PC-9 (cell line): ENCODE measurements around the gene FAT1. TPM values are rescaled to one million over a fixed set of nuclear protein-coding genes. Genes with fewer than 3 reads are reported as not detected.
A peak's percentile ranks its signal among the peaks of the same experiment; 100 is the strongest.

Experiments used
- Bru-seq: library from RNA; stranded (reverse); fragments of 400-500 nt; gene quantifications from one replicate; lab custom pipeline; 2021; lab: Mats Ljungman, UMichigan
- BruChase-seq, 2 experiments: library from RNA; stranded (reverse); fragments of 400-500 nt; gene quantifications; one replicate each; lab custom pipeline; 2021; lab: Mats Ljungman, UMichigan
- BruUV-seq: library from RNA; stranded (reverse); fragments of 400-500 nt; replicated peaks from 2 replicates; lab custom pipeline; 2021; lab: Mats Ljungman, UMichigan
- CTCF ChIA-PET: fragments of 300-600 bp; sonication (Branson Sonifier 250); formaldehyde crosslinking; loops from one replicate; lab custom pipeline; 2022; ENCODE audit warnings: antibody characterized with exemption; lab: Charles Lee
- POLR2A ChIA-PET: fragments of 300-600 bp; sonication (Branson Sonifier 250); formaldehyde crosslinking; loops from one replicate; lab custom pipeline; 2022; ENCODE audit warnings: antibody characterized with exemption; ENCODE audit not compliant: unreplicated experiment; lab: Charles Lee
- DNase-seq, 2 experiments: peaks; one replicate each; pipeline versions ENCODE4 v3.0.0 to v3.0.0-alpha.2; 2015 to 2022; ENCODE audit warnings: mixed read lengths in 1 of 2
- H2AFZ ChIP-seq: fragments of 200-600 bp; sonication (generic); 2 replicates; pipeline ENCODE4 v1.8.1; 2017; ENCODE audit warnings: antibody characterized with exemption
- H3F3A ChIP-seq: fragments of 200-600 bp; sonication (generic); 2 replicates; pipeline ENCODE4 v1.8.1; 2017; ENCODE audit warnings: antibody characterized with exemption, mild to moderate bottlenecking, low read depth; ENCODE audit not compliant: insufficient read depth
- H3K27ac ChIP-seq: fragments of 200-600 bp; sonication (generic); 2 replicates; pipeline ENCODE4 v1.6.1; 2016; ENCODE audit warnings: mixed run types
- H3K27me3 ChIP-seq: fragments of 200-600 bp; sonication (generic); 2 replicates; pipeline ENCODE4 v1.6.1; 2016; ENCODE audit warnings: low read depth, mixed run types; ENCODE audit not compliant: insufficient read depth
- H3K36me3 ChIP-seq: fragments of 200-600 bp; sonication (generic); 2 replicates; pipeline ENCODE4 v1.6.1; 2016; ENCODE audit warnings: low read depth, mixed run types
- H3K4me1 ChIP-seq: fragments of 200-600 bp; sonication (generic); replicated peaks from 2 replicates; pipeline ENCODE4 v1.6.1; 2016; ENCODE audit warnings: mixed run types; ENCODE audit not compliant: insufficient read depth
- H3K4me2 ChIP-seq: fragments of 200-600 bp; sonication (generic); 2 replicates; pipeline ENCODE4 v1.6.1; 2017; ENCODE audit warnings: mixed run types
- H3K4me3 ChIP-seq: fragments of 200-600 bp; sonication (generic); 2 replicates; pipeline ENCODE4 v1.6.1; 2016; ENCODE audit warnings: mixed run types
- H3K79me2 ChIP-seq: fragments of 200-600 bp; sonication (generic); 2 replicates; pipeline ENCODE4 v1.6.1; 2017; ENCODE audit warnings: low read depth, mixed run types
- H3K9me2 ChIP-seq: fragments of 200-600 bp; sonication (generic); 2 replicates; pipeline ENCODE4 v1.8.1; 2017; ENCODE audit warnings: mild to moderate bottlenecking; ENCODE audit not compliant: insufficient read depth
- H3K9me3 ChIP-seq: fragments of 200-600 bp; sonication (generic); 2 replicates; pipeline ENCODE4 v1.8.1; 2016; ENCODE audit warnings: low read depth; ENCODE audit not compliant: insufficient read depth
- H4K20me1 ChIP-seq: fragments of 200-600 bp; sonication (generic); 2 replicates; pipeline ENCODE4 v1.8.1; 2017; ENCODE audit not compliant: insufficient read depth
- CTCF ChIP-seq: fragments of 200-600 bp; sonication (generic); conservative IDR thresholded peaks from 2 replicates; pipeline ENCODE4 v1.6.1; 2017; ENCODE audit warnings: mixed run types, antibody characterized with exemption, mild to moderate bottlenecking, moderate library complexity
- EZH2 ChIP-seq: fragments of 200-600 bp; sonication (generic); IDR thresholded peaks from 2 replicates; pipeline ENCODE4 v1.8.0; 2017; ENCODE audit warnings: antibody characterized with exemption, low read depth
- intact Hi-C: fragments of 100-400 bp; cut with micrococcal nuclease; formaldehyde crosslinking; loops from one replicate; pipeline ENCODE4 v1.10.0; 2022; ENCODE audit not compliant: unreplicated experiment
- long read RNA-seq: library from polyadenylated mRNA; stranded (forward); transcript quantifications from one replicate; pipeline ENCODE4 v2.0.0, GENCODE V29; 2022
- total RNA-seq: library from RNA; stranded (reverse); gene quantifications from 2 replicates; pipeline ENCODE4 v1.2.3, GENCODE V29; 2021

The FAT1 gene
- total RNA-seq (59.5 and 73.2 TPM in 2 replicates), Bru-seq, nascent RNA (percentile 76 among the genes with signal in this experiment), BruChase-seq, experiment 1, labeled RNA remaining after a 2-hour chase (percentile 73 among the genes with signal in this experiment), BruChase-seq, experiment 2, labeled RNA remaining after a 6-hour chase (percentile 90 among the genes with signal in this experiment)
- long read RNA-seq, partial matches to known transcripts = 0 of 3 reads
- long read RNA-seq, other reads (novel, unspliced or antisense) = 3 of 3 reads

GRCh38 chr4:186723292-186724057 is at the start of gene FAT1:
Gene FAT1, minus strand, starts transcription at chr4:186723856. Its CDS starts 14,029 bp downstream, at chr4:186709827.
- DNase-seq = peak in 1 of 2 experiments; percentile 59
- Histone ChIP-seq H3K79me2 (peaks cover 52% of the 10 kb centered on the region), H3K9me2 (no peaks in the 10 kb centered on the region), H3K4me2 (peak within 1 kb of the TSS; percentile 93), H3K27me3 (no peaks in the 10 kb centered on the region), H3F3A (peaks cover 2% of the 10 kb centered on the region; the same call in 1 of the 2 replicates), H2AFZ (peak within 1 kb of the TSS; percentile 98), H3K27ac (no peak within 1 kb of the TSS), H3K9me3 (peaks cover 5% of the 10 kb centered on the region; the same call in 1 of the 2 replicates), H3K4me1 (peaks cover 21% of the 10 kb centered on the region), H3K36me3 (no peaks in the 10 kb centered on the region), H3K4me3 (peak within 1 kb of the TSS; percentile 98), H4K20me1 (no peaks in the 10 kb centered on the region)
- ChIA-PET CTCF (interaction anchor here (1.8 kb wide), 1 partner anchor 53 kb away, joined by 4 read pairs; no protein-coding TSS in a partner anchor), POLR2A (interaction anchor here (0.6 to 0.7 kb wide), 3 partner anchors 45 to 948 kb away, joined by 3 to 4 read pairs (median 4); no protein-coding TSS in a partner anchor)
- TF ChIP-seq CTCF (no peak), EZH2 (no peak)
- no TSS peak for BruUV-seq
- intact Hi-C loops = loop anchor here (1.0 to 10.0 kb wide), 6 partner anchors 39 to 591 kb away; no protein-coding TSS in a partner anchor

- Histone ChIP-seq H3K4me3 (no peak overlapping the region), H3K27me3 (no peaks in the 10 kb centered on the region), H4K20me1 (no peaks in the 10 kb centered on the region), H3K4me1 (peaks cover 12% of the 10 kb centered on the region; the same call in 1 of the 2 replicates), H3K36me3 (no peaks in the 10 kb centered on the region), H3F3A (0 out of 2 replicates have a peak, but pooled peaks cover 6% of the 10 kb centered on the region), H2AFZ (no peak overlapping the region), H3K79me2 (no peaks in the 10 kb centered on the region), H3K9me3 (no peaks in the 10 kb centered on the region; the same call in 1 of the 2 replicates), H3K4me2 (no peak overlapping the region), H3K9me2 (no peaks in the 10 kb centered on the region), H3K27ac (no peak overlapping the region)
- BruUV-seq = no TSS peak
- no peak for TF ChIP-seq CTCF
- TF ChIP-seq EZH2 = no peak
- no peak for DNase-seq
- ChIA-PET CTCF (no interaction called here), POLR2A (no interaction called here)
- intact Hi-C loops = no loop called here
Measured at GRCh38 chr4:186772936-186773487, 49.4 kb upstream of the FAT1 start.

GRCh38 chr4:186771624-186772023 is 48.0 kb upstream of the FAT1 start:
- no peak for TF ChIP-seq CTCF
- TF ChIP-seq EZH2 = no peak
- no peak overlapping the region for H3K27ac ChIP-seq
- H3K9me3 ChIP-seq = no peaks in the 10 kb centered on the region; the same call in 1 of the 2 replicates
- H3F3A ChIP-seq = peaks cover 10% of the 10 kb centered on the region; the same call in 1 of the 2 replicates
- H3K79me2 ChIP-seq = no peaks in the 10 kb centered on the region
- H3K4me1 ChIP-seq = peaks cover 16% of the 10 kb centered on the region; the same call in 1 of the 2 replicates
- ChIA-PET CTCF (no interaction called here), POLR2A (no interaction called here)
- intact Hi-C loops = no loop called here
- no peaks in the 10 kb centered on the region for H3K27me3 ChIP-seq
- no peak overlapping the region for H2AFZ ChIP-seq
- no peak for DNase-seq
- no peaks in the 10 kb centered on the region for H4K20me1 ChIP-seq
- no peak overlapping the region for H3K4me3 ChIP-seq
- no TSS peak for BruUV-seq
- H3K36me3 ChIP-seq = no peaks in the 10 kb centered on the region
- H3K9me2 ChIP-seq = no peaks in the 10 kb centered on the region
- H3K4me2 ChIP-seq = no peak overlapping the region
